ENCODE results near the gene FAM167B.

FAM167B gene

GRCh38 chr1:32246888-32247273, at the start of gene FAM167B:
FAM167B (plus strand) TSS chr1:32247222; CDS start chr1:32247422, 200 bp downstream.
- in situ Hi-C loops (cut with MboI; ENCODE audit: low sequenced_read_pairs): no loop called here

- in situ Hi-C loops (cut with MboI; ENCODE audit: low sequenced_read_pairs): no loop called here
Measured at GRCh38 chr1:32197837-32198236, 49.2 kb upstream of the FAM167B start.

DNA sequence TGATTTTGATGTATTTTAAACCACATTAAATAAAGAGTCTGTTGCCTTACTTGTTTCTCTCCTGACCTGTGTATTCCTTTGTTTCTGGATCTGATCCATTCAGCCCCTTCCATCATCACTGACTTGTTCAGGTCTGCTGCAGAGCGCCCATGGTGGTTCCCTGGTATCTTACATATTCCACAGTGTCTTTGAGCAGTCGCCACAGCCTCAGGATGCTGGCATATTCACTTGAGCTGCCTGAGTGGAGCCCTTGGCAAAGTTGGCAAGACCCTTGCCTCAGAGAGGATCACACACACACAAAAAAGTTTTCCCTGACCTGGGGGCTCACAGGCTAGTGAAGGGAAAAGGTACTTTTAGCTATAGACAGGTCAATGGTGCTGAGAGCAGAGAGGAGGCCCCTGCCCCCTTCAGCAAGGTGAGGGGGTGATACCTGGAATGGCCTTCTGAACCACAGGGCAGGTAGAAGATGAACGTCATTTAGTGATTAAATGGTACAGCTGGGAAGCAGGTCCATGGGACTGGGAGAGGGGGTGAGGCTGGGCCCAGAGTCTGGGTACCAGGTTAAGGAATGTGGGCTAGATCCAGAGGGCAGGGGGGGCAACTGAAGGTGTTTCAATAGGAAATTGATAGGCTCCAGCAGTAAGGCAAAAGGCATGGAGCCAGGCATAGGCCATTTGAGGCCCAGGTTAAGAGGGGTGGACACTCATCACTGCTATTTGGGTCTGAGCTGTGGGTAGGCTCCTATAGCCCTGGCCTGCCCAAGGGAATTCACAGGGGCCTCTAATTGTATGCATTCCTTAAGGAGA, 48.6 kb upstream of the FAM167B start:
- in situ Hi-C loops (cut with MboI; ENCODE audit: low sequenced_read_pairs): no loop called here

DNA sequence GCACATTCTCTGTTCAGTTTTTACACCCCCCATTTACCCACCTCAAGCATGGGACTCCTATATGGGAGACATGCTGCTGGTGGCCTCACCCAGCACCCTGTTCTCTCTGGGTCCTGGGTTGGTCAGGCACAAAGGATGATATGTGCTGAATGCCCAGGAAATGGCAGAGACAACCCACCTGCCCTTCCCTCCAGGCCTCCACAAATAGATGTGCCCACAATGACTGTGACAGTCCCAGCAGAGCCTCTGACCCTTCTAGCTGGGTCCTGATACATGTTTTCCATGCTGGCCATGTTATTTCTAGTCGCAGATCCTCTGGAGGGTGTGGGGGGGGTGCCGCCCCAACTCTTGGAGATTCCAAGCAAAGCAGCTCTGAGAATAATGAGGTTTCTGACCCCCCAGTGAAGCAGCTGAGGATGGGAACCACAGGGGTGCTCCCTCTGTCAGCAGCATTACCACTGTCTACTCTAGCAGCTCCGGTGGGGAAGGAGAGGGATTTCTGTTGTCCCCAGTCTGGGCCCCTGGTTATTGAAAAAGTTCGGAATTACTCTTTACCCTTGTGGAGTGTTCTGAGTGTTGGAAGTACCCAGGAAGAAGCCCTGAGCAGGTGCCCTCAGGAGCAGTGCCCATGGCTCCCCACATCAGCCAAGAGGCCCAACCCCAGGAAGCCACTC, 47.8 kb upstream of the FAM167B start:
- in situ Hi-C loops (cut with MboI; ENCODE audit: low sequenced_read_pairs): no loop called here

GRCh38 chr1:32199717-32200072, 47.3 kb upstream of the FAM167B start:
- in situ Hi-C loops (cut with MboI; ENCODE audit: low sequenced_read_pairs): loop anchor here (25.0 kb wide), 1 partner anchor 163 kb away; the partner anchor contains the start of genes FAM229A and TSSK3

- in situ Hi-C loops (cut with MboI; ENCODE audit: low sequenced_read_pairs): loop anchor here (25.0 kb wide), 1 partner anchor 162 kb away; the partner anchor contains the start of genes FAM229A and TSSK3
Measured at GRCh38 chr1:32200226-32201010, 46.6 kb upstream of the FAM167B start, which contains the start of gene CCDC28B. CCDC28B (plus strand) TSS chr1:32200595; CDS start chr1:32201936, 1,341 bp downstream.

GRCh38 chr1:32201011-32201855, 45.8 kb upstream of the FAM167B start:
- in situ Hi-C loops (cut with MboI; ENCODE audit: low sequenced_read_pairs): loop anchor here (25.0 kb wide), 1 partner anchor 161 kb away; the partner anchor contains the start of genes FAM229A and TSSK3

DNA sequence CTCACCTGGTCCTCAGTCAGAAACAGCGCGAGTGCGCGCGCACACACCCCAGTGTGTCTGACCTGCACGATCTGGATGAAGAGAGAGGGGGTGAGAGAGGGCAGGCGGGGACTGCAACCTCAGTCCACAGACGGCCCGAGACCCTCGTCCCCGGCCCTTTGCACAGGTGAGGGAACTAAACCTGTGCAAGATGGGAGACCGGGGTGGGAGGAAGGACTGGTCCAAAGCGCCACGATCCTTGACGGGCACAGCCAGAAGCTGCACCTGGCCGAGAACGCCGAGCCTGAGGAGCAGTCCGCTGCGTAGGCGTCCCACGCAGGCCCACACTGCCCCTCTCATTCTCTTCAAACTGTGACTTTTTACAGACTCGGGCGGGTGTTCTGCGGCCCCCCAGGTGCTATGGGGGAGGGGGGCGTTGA, 42.1 kb upstream of the FAM167B start:
- in situ Hi-C loops (cut with MboI; ENCODE audit: low sequenced_read_pairs): loop anchor here (25.0 kb wide), 1 partner anchor 157 kb away; the partner anchor contains the start of genes FAM229A and TSSK3

DNA sequence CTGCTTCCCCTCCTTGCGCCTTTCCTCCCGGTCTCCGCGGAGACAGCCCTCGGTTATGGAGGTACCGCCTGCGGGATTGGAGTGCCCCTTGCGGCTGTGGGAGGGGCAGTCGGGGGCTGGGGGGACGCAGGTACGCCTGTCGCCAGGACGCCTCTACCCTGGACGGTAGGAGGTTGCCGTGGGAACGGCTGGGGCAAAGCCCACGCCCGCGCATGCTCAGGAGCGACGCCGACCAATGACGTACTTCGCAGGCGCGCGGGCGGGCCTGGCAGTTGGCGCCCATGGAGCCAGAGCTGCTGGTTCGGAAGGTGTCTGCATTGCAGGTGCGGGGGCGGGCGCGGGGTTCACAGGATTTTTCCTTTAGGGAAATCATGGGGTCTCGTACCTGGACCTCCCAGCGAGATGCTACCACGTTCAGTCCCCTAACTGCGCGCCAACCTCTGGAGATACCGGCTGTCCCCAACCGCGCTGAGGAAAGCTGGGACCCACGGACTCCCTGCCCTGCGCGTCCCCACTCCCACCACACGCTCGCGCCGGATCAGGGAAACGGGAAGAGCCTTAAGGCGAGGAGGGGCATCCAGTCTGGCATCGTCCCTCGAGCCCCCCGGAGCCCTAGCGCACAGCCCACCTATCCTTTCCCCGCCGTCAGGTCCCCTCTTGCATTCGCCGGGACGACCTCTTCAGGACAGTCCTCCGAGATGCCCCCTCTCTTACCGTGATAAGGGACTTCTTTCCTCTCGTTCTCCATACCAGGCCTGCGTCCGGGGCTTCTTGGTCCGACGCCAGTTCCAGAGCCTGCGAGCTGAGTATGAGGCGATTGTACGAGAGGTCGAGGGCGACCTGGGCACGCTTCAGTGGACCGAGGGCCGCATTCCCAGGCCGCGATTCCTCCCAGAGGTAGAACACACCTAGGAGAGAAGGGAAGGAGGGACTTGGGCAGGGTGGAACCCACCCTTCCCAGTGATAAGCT, 41.3 kb upstream of the FAM167B start, which contains the start of gene IQCC:
Gene IQCC (plus strand): TSS at position 271 of the 970 bp plus-strand sequence. CDS start 11 bp downstream, at position 282.
- in situ Hi-C loops (cut with MboI; ENCODE audit: low sequenced_read_pairs): loop anchor here (25.0 kb wide), 1 partner anchor 157 kb away; the partner anchor contains the start of genes FAM229A and TSSK3

GRCh38 chr1:32208469-32208868, 38.6 kb upstream of the FAM167B start:
- in situ Hi-C loops (cut with MboI; ENCODE audit: low sequenced_read_pairs): loop anchor here (25.0 kb wide), 1 partner anchor 154 kb away; the partner anchor contains the start of genes FAM229A and TSSK3

- in situ Hi-C loops (cut with MboI; ENCODE audit: low sequenced_read_pairs): loop anchor here (25.0 kb wide), 1 partner anchor 153 kb away; the partner anchor contains the start of genes FAM229A and TSSK3
Measured at GRCh38 chr1:32208891-32209328, 38.1 kb upstream of the FAM167B start, which contains the start of gene DCDC2B. DCDC2B (plus strand) TSS chr1:32209089; CDS start chr1:32209094, 5 bp downstream.

- in situ Hi-C loops (cut with MboI; ENCODE audit: low sequenced_read_pairs): loop anchor here (25.0 kb wide), 1 partner anchor 146 kb away; the partner anchor contains the start of genes FAM229A and TSSK3
Measured at GRCh38 chr1:32215629-32216480, 31.2 kb upstream of the FAM167B start.

GRCh38 chr1:32216566-32216965, 30.5 kb upstream of the FAM167B start:
- in situ Hi-C loops (cut with MboI; ENCODE audit: low sequenced_read_pairs): loop anchor here (25.0 kb wide), 1 partner anchor 146 kb away; the partner anchor contains the start of genes FAM229A and TSSK3

GRCh38 chr1:32219022-32219421, 28.0 kb upstream of the FAM167B start:
- in situ Hi-C loops (cut with MboI; ENCODE audit: low sequenced_read_pairs): loop anchor here (25.0 kb wide), 1 partner anchor 143 kb away; the partner anchor contains the start of genes FAM229A and TSSK3

GRCh38 chr1:32220746-32221580, 26.1 kb upstream of the FAM167B start:
- in situ Hi-C loops (cut with MboI; ENCODE audit: low sequenced_read_pairs): loop anchor here (25.0 kb wide), 1 partner anchor 141 kb away; the partner anchor contains the start of genes FAM229A and TSSK3

DNA sequence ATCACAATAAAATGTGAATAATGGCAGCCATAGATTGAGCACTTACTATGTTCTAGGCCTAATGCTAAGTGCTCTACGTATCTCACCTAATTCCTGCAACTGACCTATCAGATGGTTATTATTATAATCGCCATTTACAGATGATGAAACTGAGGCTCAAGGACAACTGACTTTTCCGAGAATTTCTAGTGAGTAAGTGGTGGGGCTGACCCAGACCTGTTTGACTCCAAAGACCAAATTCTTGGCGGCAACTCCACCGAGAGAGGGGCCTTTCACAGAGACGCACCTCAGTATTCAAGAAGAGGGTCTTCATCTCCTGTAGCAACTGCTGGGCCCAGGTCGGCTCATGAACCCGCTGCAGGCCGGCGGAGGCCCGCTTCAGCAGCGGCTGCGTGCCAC, 25.4 kb upstream of the FAM167B start:
- in situ Hi-C loops (cut with MboI; ENCODE audit: low sequenced_read_pairs): loop anchor here (25.0 kb wide), 1 partner anchor 141 kb away; the partner anchor contains the start of genes FAM229A and TSSK3
